Upper lobe of left lung (tissue), 4 donors: Measurements from ENCODE around the gene SLC6A6.

ENCODE experiments used
- EP300 ChIP-seq, 4 donors: sonication (generic); formaldehyde crosslinking; IDR thresholded peaks; one replicate each; pipeline ENCODE4 v1.5.1; 2017; ENCODE audit warnings: antibody characterized with exemption in 4 of 4, control low read depth in 2 of 4
- TF ChIP-seq, protein P1 (sequence below), 6 experiments: fragments of 450-650 bp in 4 of 6; fragments of 200-600 bp in 2 of 6; sonication (generic) in 2 of 6; IDR thresholded peaks; one replicate each; pipeline ENCODE4 v1.5.1; 2016 to 2019; ENCODE audit warnings: antibody characterized with exemption in 6 of 6

DNA sequence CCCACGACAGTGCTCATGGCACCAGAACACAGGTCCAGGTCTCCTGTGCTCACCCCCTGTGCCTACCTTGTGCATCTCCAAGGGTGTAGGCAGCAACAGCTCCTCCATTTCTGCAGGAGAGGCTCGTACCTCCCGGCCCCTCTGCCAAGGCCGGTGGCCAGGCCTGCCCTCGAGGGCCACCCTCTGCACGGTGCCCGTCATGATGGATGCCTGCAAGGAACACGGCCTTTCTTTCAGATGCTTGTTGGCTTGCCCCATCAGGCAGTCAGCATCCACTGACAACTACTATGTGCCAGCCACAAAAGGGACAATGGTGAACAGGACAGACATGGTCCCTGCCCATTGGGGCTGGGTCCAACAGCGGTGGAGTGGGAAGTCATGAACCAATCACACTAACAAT, 93.9 kb downstream of the SLC6A6 start:
- TF ChIP-seq, protein P1, sequence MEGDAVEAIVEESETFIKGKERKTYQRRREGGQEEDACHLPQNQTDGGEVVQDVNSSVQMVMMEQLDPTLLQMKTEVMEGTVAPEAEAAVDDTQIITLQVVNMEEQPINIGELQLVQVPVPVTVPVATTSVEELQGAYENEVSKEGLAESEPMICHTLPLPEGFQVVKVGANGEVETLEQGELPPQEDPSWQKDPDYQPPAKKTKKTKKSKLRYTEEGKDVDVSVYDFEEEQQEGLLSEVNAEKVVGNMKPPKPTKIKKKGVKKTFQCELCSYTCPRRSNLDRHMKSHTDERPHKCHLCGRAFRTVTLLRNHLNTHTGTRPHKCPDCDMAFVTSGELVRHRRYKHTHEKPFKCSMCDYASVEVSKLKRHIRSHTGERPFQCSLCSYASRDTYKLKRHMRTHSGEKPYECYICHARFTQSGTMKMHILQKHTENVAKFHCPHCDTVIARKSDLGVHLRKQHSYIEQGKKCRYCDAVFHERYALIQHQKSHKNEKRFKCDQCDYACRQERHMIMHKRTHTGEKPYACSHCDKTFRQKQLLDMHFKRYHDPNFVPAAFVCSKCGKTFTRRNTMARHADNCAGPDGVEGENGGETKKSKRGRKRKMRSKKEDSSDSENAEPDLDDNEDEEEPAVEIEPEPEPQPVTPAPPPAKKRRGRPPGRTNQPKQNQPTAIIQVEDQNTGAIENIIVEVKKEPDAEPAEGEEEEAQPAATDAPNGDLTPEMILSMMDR (IDR thresholded peaks at IDR 0.05), result no peak
- TF ChIP-seq EP300 (IDR thresholded peaks at IDR 0.05), result no peak
